HG03196 (cell line): ENCODE data around the gene LRRC47.

Source experiments
- ATAC-seq: cut with Tn5 transposase; IDR thresholded peaks from one replicate; pipeline ENCODE4 v1.9.1; 2021; ENCODE audit not compliant: unreplicated experiment

LRRC47 gene

DNA sequence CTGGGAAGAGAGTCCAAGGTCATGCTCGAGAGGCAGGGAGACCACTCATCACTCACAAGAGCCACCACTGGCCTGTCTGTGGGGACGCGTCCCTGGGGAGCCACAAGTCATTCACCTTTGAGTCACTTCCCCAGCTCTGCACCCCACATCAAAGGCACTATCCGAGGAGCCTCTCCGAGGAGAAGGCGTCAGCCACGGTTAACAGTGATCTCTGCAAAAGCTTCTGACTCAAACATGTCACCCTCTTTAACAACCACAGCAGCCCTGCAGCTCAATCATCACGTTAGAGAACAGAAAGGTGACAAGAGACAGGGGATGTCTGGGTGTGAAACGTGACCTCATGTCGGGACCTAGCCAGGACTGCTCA lies 9.0 kb downstream of the LRRC47 start:
- no peak for ATAC-seq

GRCh38 chr1:3786468-3787348 lies 9.6 kb downstream of the LRRC47 start:
- ATAC-seq, result no peak

- no peak for ATAC-seq
These were observed 10.7 kb downstream of the LRRC47 start for GRCh38 chr1:3785456-3786157.

- ATAC-seq, result no peak
These were observed 11.3 kb downstream of the LRRC47 start for GRCh38 chr1:3785045-3785444.

DNA sequence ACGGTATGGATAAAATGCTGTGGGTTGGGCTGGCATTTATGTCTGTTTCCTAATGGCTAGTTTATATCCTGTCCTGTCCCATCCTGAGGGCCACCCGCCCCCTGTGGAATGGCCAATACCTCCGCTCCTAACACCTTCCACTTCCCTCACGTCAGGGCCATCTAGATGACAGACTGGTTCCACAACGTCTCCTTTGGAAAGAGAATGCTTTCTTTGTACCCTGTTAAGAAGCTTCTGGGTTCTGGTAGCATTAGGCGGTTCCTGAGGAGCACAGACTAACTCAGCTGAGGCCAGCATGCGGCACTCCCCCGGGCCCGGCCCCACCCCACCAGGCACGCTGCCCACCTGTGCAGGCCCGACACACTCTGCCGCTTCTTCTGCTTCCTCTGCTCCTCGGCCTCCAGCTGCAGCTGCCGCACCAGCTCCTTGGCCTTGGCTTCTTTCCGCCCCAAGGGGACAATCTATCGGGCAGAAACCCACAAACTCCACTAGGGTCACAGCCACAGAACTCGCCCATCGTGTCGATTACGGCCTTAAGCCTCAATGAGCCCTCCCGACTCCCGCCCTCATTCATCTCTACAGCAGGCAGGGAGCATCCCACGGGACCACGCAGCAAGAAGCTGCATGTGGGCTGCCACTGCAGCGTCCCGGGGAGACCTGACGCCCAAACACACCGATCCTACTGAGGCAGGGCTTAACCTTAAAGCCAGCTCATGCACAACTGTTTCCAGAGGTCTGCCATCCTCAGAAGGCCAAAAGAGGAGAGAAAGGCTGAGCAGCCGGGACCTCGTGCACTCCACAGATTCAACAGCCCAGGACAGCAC lies 12.4 kb downstream of the LRRC47 start:
- no peak for ATAC-seq

DNA sequence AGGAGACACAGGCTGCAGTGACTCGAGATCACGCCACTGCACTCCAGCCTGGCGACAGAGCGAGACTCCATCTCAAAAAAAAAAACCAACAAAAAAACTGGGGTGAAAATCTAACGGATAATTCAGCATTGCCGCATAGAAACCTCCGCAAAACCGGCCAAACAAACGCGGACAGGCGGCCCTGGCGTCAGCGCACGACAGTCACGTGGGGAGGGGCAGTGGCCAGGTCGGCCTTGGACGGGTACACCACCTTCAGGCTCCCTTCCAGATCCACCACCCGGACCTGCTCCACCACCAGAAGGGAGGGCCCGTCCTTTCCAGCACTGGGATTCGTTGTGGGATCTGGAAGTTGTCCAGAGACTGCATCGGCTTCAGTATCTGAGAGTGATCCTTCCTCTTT lies 15.4 kb downstream of the LRRC47 start:
- ATAC-seq, result no peak

DNA sequence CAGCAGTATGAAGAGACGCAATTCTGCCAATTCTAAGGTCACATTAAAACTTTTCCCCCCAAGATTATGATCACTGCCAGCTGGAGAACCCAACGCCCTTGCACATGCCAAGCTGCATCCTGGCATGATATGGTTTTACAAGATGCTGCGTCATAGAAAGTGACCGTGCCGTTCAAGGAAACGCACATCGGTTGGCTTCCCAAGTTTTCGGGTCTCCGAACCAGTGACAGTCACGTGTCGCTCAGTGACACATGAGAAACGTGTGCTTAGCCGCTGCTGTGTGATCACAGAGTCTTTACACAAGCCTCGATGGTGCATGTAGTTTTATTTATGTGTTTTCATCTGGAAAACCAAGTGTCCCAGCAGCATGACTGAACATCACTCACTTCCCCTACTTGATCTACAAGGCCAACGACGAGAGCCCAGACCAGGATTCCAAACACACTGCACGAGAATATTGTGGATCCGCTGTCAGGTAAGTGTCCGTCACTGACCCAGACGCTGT lies 16.3 kb downstream of the LRRC47 start:
- no peak for ATAC-seq

DNA sequence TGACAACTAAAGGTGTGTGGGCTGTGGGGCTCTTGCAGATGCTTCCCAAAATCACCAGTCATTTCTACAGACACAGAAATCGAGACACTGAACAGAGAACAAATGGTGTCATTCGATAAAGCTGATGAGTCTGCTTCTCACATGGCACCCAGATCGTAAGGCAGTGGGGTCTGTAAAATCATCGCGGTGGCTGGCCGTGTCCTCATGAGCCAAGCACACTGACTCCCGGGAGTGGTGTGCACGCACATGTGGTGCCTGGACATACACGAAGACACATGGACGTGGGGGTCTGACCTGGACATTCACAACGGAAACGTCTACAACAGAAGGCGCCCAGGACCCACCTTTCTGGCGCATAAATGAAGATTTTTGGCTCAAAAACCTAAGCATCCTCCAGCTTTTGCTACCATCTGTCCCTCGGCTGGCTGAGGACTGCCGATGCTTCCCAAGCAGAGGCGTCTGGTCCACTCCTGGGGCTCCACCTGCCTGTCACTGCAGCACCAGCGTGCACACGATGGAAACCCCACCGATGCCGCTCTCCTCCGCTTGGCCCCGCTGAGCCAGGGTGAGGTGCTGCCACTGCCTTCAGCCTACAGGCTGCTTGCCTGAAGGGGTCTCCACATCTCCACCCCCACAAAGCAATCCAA lies 16.9 kb downstream of the LRRC47 start:
- no peak for ATAC-seq

DNA sequence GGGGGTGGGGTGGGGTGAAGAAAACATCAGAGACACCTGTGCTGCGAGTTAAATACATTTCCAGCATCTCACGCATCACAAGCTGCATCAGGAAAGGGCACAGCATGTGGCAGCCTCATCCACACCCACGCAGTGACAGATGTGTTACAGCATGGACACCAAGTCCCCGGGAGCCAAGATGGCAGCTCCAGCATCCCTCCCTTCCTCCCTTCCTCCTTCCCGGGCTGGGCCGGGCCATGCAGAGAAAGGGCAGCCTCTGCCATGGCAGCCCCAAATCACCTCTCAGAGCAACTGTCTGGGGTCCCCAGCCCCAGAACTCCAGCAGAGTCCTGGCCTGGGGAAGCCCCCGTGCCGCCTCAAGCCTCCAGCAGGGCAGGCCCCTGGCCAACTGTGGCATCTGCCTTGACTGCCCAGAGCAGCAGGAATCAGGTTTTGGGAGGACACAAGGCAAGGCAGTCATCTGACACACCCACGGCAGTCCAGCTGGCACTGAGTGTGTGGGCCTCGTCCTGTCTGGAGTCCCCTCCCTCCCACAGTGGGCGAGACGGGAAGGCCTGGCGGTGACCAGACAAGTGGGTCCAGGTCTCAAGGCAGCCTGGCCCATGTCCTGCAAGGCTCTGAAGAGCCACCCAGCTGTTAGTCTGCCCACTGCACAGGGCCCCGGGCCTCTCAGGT lies 17.6 kb downstream of the LRRC47 start:
- ATAC-seq, result no peak

DNA sequence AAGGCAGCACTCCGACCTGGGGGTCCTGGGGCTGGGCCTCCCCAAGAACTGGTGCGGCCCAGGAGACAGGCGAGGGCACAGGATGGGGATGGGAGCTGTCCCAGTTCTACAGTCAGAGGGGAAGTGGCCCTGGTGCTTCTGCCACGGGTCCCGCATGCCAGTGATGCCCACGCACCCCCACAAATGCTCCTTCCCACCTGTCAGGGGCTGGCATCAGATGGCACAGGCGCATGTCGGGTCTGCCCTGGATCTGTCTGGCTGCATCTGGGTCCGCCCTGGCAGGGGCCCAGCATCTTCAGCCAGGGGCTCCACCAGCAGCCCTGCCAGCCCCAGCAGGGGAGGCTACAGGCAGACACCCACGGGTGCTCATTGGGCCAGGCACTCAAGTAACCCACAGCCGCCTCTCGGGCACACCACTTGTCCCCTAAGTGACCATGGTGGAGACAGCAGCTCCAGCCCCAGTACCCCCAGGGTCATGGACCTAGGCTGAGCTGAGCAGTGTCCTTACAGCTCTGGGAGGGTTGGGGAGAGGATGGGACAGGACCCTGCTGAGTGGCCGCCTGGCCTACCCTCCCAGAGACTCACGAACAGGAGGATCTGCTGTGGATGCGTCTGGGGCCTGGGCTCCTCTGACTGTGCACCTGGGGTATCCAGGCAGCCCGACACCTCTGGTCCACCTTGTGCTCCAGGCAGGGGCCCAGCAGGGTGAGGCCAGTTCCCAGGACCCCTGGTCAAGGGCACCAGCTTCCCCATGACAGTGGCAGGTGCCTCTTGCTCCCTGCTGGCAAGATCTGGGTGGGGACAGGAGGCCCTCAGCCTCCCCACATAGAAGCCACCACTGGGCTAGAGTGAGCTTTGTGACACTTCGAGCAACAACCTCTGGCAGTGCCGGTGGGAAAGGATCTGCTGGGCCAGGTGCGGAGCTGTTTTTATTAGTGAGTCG lies 18.4 kb downstream of the LRRC47 start:
- ATAC-seq, result no peak

DNA sequence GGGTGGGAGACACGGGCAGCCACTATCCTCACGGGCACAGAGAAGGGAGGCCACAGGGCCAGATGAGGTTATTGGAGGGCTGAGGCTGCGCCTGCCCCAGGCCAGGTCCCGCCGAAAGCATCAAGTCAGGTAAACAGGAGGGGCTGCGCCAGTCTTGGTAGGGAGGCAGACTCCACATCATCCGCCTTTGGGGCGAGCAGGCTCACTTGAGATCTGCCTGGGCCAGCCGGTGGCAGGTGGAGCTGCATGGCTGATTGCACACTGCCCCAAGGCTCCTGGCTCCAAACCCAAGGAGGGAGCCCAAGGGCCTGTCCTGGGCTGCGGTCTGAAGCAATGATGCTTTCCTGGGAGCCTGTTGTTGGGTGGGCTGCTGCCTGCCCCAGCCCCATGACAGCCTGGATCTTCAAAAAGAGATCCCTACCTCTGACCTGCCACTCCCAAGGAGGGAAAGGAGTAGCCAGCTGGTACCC lies 19.2 kb downstream of the LRRC47 start:
- no peak for ATAC-seq

DNA sequence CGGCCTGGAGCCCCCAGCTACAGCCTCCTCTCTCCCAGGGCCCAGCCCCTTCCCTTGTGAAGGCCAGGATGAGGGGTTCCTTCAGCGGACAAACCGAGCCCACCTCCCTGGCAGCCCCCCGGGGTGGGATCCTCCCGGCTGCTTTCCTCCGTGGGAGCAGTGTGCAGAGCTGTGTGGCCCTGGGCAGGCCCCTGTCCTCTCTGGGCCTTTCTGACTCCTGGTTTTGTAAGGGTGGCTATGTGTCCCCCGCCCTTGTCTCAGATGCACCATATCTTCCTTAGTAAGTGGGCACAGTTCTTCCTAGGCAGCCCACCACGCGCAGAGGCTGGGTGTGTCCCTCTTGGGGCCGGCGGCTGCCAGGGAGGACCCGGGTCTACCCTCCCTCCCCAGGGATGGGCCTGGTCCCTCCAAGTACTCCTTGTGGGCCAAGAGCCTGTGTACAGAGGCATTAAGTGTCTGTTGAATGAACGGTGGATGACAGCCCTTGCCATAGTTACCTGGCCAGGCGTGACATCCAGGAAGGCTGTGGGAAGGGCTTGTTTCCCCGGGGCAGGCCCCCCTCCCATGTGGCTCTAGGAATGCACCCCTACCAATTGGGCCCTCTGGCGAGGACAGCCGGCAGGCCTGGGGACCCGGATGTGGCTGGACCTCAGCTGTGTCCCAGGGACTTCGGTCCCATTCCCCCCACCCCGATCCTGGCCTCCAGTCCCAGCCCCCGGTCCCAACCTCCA lies 19.9 kb downstream of the LRRC47 start:
- no peak for ATAC-seq

GRCh38 chr1:3775490-3776230 lies 20.6 kb downstream of the LRRC47 start:
- no peak for ATAC-seq

DNA sequence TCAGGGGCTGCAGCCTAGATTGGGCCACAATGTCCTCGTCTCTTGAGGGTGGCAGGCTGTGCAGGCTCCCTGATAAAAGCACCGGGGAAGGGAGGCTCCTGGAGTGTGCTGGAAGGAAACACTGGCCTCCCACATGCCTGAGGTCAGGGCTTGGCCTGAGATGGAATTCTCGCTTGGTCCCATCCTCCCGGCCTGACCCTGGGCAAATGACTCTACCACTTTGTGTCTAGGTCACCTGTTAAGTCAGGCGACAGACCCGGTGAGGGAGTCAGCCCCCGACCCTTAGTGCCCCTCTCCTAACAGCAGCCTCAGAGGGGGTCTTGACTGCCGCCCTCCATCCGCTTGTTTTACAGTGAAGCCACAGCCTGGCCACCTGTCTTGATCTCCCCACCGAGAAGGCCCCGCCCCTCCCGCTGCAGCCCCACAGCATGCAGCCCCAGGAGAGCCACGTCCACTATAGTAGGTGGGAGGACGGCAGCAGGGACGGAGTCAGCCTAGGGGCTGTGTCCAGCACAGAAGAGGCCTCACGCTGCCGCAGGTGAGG lies 21.3 kb downstream of the LRRC47 start:
- ATAC-seq, result no peak

GRCh38 chr1:3774276-3774945 lies 21.9 kb downstream of the LRRC47 start:
- no peak for ATAC-seq

DNA sequence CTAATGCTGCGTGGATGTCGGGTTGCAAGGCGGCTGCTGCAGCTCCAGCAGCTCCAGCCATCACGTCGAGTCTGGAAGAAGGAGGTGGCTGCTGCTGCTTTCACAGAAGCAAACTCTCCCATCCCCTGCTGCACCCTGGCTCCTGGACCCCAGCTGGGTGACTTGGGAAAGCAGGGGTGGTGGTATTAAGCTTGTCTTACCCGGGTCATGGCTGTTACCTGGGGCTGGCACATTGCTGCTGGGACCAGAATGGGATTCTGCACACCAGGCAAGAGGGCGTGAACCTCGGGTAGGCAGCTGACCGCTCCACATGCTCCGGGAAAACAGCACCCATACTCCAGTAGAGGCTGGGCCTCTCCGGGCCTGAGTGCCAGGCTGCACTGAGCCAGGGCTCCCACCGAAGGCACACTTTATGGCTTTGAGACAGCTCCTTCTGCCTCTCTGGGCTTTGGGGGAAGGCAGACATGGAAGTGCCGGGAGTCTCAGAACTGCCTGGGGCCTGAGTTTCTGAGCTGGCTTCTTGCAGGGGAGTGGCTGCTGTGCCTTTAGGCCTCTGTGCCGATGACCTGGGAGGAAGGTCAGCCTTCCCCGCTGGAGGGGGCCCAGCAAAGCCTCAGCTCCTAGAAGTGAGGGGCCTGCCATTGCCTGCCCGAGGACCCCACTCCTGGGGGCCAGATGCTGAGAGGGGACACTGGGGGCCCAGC lies 22.6 kb downstream of the LRRC47 start:
- ATAC-seq, result no peak
